Measurements from ENCODE around the gene DNAH17. TPM values are rescaled to one million over a fixed set of nuclear protein-coding genes. Genes with fewer than 3 reads are reported as not detected.

The DNAH17 gene
- polyA plus RNA-seq, 3 donors from 2014 or later = 0.09 TPM; not detected in 2

- Mint-ChIP-seq H3K27me3 (ENCODE audit: low read depth in 3 of 3) (peaks cover under 1 to 4% (median 4%) of the 10 kb centered on the region in 3 donors), H3K27ac (no peak overlapping the region), H3K9me3 (no peaks in the 10 kb centered on the region), H3K4me3 (no peak overlapping the region), H3K4me1 (no peaks in the 10 kb centered on the region), H3K36me3 (no peaks in the 10 kb centered on the region)
- DNase-seq = no peak
Observed at GRCh38 chr17:78493450-78493849, 83.7 kb downstream of the DNAH17 start.

DNA sequence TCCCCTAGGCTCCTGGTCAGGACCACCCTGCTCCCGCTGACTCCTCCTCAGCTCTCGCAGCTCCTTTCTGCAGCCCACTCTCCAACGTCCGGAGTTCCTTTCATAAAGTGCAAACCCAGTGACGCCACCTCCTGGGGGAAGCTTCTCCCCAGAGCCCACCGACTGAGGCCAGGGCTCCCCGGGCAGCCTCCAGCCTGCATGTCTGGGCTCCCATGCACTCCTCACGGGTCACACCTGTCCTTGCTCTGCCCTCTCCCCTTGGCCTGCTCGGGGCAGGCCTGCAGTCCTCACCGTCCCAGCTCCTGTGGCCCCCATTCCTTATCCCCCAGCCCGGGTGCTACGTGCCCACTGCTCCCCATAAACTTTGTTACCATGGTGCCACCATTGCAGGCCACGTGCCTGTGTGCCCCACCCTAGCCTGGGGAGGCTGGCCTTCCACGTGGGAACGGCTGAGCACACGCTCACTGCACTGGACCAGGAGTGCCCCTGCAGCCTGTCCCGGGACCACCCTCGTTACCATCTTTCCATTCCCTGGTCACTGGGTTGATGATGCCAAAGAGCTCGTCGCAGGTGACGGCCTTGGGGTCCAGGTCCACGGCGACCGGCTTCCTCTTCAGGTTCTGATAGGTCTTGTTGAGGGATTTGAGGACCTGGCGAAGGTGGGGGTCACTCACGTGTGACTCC, 84.9 kb downstream of the DNAH17 start:
- Mint-ChIP-seq H3K27me3 (ENCODE audit: low read depth in 3 of 3) (peaks cover 1 to 4% (median 4%) of the 10 kb centered on the region in 3 donors), H3K9me3 (no peaks in the 10 kb centered on the region), H3K4me3 (no peak overlapping the region), H3K36me3 (no peaks in the 10 kb centered on the region), H3K27ac (no peak overlapping the region), H3K4me1 (no peaks in the 10 kb centered on the region)
- no peak for DNase-seq

DNA sequence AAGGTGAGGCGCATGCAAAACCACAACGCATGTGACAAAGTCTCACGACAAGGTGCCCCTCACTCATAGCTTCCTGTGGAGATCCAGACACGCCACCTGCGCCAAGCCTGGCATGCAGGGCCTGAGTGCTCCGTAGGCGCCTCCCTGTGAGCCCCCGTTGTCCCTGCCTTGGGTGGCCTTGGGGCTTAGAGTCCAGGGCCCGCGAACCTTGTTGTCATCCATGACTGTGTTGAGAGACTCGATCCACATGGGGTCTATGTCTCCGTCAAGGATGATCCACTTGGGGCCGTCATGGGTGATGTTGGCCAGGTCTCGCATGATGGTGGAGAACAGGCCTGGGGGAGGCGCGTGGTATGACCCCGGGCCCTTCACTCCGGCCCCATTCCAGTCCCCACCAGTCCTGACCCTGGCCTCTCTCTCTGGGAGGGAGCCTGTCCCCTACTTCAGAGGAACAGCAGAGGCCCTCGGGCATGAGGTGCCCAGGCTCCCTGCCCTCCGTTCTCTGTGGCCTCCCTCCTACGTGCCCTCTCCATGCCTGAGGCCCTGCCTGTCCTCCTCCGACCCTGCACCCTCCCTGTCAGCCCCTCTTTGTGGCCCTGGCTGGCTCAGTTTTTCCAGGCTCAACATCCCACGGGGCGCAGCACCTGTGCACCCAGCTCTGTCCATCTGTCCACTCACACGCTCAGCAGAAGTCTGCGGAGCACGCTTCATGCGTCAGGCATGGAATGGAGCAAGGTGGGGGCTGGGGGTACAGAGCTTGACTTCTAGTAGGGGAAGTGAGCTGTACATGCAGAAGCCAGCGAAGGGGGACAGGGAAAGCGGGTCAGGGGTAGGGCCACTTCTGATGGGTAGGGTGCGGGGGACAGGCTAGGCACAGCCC, 85.7 kb downstream of the DNAH17 start:
- Mint-ChIP-seq H3K27me3 (ENCODE audit: low read depth in 3 of 3) (peaks cover 3 to 4% (median 4%) of the 10 kb centered on the region in 3 donors), H3K4me1 (no peaks in the 10 kb centered on the region), H3K27ac (no peak overlapping the region), H3K9me3 (no peaks in the 10 kb centered on the region), H3K4me3 (no peak overlapping the region), H3K36me3 (no peaks in the 10 kb centered on the region)
- no peak for DNase-seq

- no peaks in the 10 kb centered on the region for H3K36me3 Mint-ChIP-seq
- peaks cover 5 to 9% (median 7%) of the 10 kb centered on the region in 3 donors for H3K27me3 Mint-ChIP-seq (ENCODE audit: low read depth in 3 of 3)
- no peaks in the 10 kb centered on the region for H3K9me3 Mint-ChIP-seq
- no peak overlapping the region for H3K4me3 Mint-ChIP-seq
- no peaks in the 10 kb centered on the region for H3K4me1 Mint-ChIP-seq
- DNase-seq = no peak
- no peak overlapping the region for H3K27ac Mint-ChIP-seq
Observed at GRCh38 chr17:78490673-78491072, 86.5 kb downstream of the DNAH17 start.

DNA sequence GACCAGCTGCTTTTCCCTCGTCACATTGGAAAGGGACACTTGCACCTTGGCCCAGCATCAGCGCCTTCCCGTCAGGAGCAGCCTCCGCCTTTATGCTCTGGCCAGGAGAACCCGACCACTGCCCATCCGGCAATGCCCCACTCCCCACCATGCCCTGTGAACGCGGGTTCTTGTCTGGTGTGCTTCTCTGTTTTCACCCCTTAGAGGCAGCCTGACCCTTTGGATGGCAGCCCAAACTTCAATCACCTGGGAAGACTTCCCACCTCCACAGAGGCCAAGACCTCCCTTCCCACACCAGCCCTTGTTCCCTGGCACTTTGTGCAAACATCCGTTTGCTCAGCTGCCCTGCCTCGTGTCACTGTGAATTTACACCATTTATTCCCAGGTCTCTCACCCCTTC, 87.0 kb downstream of the DNAH17 start:
- Mint-ChIP-seq H3K4me3 (no peak overlapping the region), H3K27ac (no peak overlapping the region), H3K9me3 (no peaks in the 10 kb centered on the region), H3K36me3 (no peaks in the 10 kb centered on the region), H3K4me1 (no peaks in the 10 kb centered on the region), H3K27me3 (ENCODE audit: low read depth in 3 of 3) (peaks cover 5 to 9% (median 7%) of the 10 kb centered on the region in 3 donors)
- no peak for DNase-seq

DNA sequence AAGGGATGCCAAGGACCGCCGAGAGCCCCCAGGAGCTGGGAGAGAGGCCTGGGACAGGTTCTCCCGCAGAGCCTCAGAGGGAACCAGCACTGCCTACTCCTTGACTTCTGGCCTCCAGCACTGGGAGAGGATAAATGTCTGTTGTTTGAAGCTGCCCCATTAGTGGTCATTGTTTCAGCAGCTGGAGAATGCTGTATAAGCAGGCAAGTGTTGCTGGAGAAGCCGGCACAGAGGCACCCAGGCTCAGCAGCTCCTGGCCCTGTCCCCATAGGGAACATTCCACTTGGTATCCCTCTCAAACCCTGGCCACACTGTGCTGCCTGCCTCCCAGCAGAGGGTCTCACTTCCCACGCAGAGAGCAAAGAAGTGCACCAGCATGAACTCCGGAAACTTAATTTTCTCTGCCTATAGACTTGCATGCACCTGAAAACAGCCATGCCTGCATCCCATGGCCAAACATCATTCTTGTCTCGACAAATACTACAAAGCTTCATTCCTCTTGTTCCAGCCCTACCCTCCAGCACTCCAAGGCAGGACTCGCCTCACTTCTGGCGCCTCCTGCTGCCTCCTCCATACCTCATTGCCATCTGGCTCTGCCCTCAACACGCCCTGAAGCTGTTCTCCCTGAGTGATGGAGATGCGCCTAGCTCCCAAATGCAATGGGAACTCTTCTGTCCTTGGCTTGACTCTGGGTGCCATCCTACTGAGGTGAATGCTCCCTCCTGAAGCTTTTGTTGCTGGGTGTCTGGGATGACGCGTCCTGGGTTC, 88.1 kb downstream of the DNAH17 start:
- no peak overlapping the region for H3K4me3 Mint-ChIP-seq
- DNase-seq = no peak
- H3K27me3 Mint-ChIP-seq (ENCODE audit: low read depth in 3 of 3) = peaks cover 10 to 12% (median 11%) of the 10 kb centered on the region in 3 donors
- H3K27ac Mint-ChIP-seq = no peak overlapping the region
- peaks cover 4 to 8% of the 10 kb centered on the region in 2 donors for H3K4me1 Mint-ChIP-seq
- no peaks in the 10 kb centered on the region for H3K36me3 Mint-ChIP-seq
- no peaks in the 10 kb centered on the region for H3K9me3 Mint-ChIP-seq

DNA sequence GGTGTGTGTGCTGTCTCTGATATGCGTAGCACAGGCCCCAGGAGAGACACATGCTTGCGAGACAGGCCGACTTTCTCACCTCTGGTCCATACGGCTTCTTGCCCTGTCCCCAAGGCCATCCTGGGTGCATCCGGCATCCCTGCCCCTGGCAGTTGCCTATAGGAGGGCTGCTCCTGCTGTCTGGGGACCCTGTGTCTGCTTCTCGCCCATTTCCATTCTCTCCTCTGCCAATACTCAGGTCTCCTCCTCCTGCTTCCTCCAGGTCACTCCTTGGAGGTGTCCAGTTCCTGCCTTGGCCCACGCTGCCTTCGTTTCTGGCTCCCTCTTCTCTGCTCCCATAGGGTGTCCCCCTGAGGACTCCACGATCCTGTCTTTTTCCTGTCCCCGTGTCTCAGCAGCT, 89.0 kb downstream of the DNAH17 start:
- Mint-ChIP-seq H3K27ac (peak overlapping the region in 1 of 6 donors; percentile 26), H3K4me1 (peaks cover 4 to 9% of the 10 kb centered on the region in 2 donors), H3K4me3 (no peak overlapping the region), H3K27me3 (ENCODE audit: low read depth in 3 of 3) (peaks cover 11 to 12% (median 12%) of the 10 kb centered on the region in 3 donors), H3K9me3 (no peaks in the 10 kb centered on the region), H3K36me3 (no peaks in the 10 kb centered on the region)
- DNase-seq = no peak

- Mint-ChIP-seq H3K9me3 (no peaks in the 10 kb centered on the region), H3K4me1 (peaks cover 4 to 9% of the 10 kb centered on the region in 2 donors), H3K36me3 (no peaks in the 10 kb centered on the region), H3K4me3 (no peak overlapping the region), H3K27me3 (ENCODE audit: low read depth in 3 of 3) (peaks cover 11 to 13% (median 12%) of the 10 kb centered on the region in 3 donors), H3K27ac (no peak overlapping the region)
- no peak for DNase-seq
Observed at GRCh38 chr17:78486946-78487680, 90.1 kb downstream of the DNAH17 start.

- Mint-ChIP-seq H3K27ac (peak overlapping the region in 2 of 6 donors; percentile 58 to 60), H3K9me3 (no peaks in the 10 kb centered on the region), H3K36me3 (no peaks in the 10 kb centered on the region), H3K4me1 (peaks cover 4 to 9% of the 10 kb centered on the region in 2 donors), H3K4me3 (no peak overlapping the region), H3K27me3 (ENCODE audit: low read depth in 3 of 3) (peaks cover 11 to 13% (median 12%) of the 10 kb centered on the region in 3 donors)
- DNase-seq = no peak
Observed at GRCh38 chr17:78486228-78486802, 90.9 kb downstream of the DNAH17 start.

- Mint-ChIP-seq H3K4me3 (no peak overlapping the region), H3K9me3 (no peaks in the 10 kb centered on the region), H3K27me3 (ENCODE audit: low read depth in 3 of 3) (peaks cover 12 to 13% (median 13%) of the 10 kb centered on the region in 3 donors), H3K27ac (no peak overlapping the region), H3K4me1 (peaks cover 4 to 9% of the 10 kb centered on the region in 2 donors), H3K36me3 (no peaks in the 10 kb centered on the region)
- DNase-seq = no peak
Observed at GRCh38 chr17:78485290-78486168, 91.7 kb downstream of the DNAH17 start.

DNA sequence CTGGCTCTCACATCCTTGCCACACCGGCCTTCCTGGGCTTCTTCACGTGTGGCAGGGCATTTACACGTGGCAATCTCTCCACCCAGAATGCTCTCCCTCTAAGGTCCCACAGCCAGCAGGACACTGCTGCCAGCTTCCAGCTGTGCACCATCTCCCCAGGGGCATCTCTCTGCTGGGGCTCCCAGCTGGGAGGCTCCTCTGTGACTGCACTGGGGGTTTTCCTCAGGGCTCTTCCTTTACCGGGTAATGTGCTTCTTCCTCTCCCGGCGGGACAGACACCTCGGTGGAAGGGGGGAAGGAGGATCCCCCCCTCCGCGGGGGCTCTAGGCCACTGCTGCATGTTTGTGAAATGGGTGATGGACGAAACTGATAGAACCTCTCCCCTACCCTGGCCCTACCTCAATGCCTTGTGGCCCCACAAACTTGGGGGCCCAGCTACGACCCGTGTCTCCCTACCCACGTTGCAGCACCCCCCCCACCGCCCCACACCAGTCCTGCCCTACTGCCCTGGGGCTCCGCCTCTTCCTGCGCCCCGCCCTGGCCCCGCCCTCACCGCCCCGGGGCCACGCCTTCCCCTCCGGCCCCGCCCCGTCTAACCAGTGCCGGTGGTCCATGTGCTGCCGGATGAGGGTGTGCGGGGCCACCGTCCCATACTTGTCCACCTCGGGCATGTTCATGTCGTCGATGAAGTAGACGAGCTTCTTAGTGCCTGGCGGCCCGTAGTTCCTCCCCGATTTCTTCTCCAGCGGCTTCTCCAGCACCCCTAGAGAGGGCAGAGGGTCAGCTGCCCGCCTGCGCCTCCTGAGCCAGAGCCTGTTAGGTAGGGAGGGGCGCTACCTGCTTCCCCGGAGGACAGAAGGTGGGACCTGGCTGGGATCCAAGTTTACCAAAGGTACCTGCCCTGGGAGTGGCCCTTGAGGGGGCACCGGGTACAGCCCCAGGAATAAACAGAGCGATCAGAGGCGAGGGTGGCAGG, 92.6 kb downstream of the DNAH17 start:
- H3K9me3 Mint-ChIP-seq = no peaks in the 10 kb centered on the region
- no peak overlapping the region for H3K27ac Mint-ChIP-seq
- peak; percentile 21 to 43 (median 28) for DNase-seq
- peak overlapping the region in 4 of 5 donors; percentile 18 to 69 (median 50) for H3K4me3 Mint-ChIP-seq
- peaks cover 4 to 9% of the 10 kb centered on the region in 2 donors for H3K4me1 Mint-ChIP-seq
- no peaks in the 10 kb centered on the region for H3K36me3 Mint-ChIP-seq
- peaks cover 11 to 13% (median 12%) of the 10 kb centered on the region in 3 donors for H3K27me3 Mint-ChIP-seq (ENCODE audit: low read depth in 3 of 3)
